ENCODE measurements around the gene SSTR3.
"Not testable (repeated sequence)": the region's sequence is repeated elsewhere in the genome, so short reads cannot be mapped to it uniquely, and the experiment has no call there.

SSTR3 gene

GRCh38 chr22:37209140-37209845 lies 3.0 kb downstream of the SSTR3 start:
- no peak for DNase-seq

GRCh38 chr22:37208401-37209139 lies 3.7 kb downstream of the SSTR3 start:
- no peak for DNase-seq

DNA sequence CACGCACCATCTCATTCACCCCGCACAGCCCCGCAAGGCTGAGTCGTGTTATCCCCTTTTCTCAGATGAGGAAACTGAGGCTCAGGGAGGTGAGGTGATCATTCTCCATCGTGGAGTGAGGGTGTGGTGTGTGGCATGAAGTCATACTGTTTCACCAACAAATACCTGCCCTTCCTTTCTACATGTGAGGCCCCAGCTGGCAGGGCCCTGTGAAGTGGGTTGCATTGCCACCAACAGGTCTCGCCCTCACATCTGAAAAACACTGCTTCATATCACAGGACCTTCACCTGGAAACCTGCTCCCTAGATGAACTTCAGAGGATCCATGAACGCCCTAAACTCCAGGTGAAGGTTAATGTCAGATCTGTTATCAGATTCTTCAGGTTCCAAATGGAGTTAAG lies 4.3 kb downstream of the SSTR3 start:
- no peak for DNase-seq

- DNase-seq, result no peak
These were observed 5.1 kb downstream of the SSTR3 start for GRCh38 chr22:37206841-37207821.

DNA sequence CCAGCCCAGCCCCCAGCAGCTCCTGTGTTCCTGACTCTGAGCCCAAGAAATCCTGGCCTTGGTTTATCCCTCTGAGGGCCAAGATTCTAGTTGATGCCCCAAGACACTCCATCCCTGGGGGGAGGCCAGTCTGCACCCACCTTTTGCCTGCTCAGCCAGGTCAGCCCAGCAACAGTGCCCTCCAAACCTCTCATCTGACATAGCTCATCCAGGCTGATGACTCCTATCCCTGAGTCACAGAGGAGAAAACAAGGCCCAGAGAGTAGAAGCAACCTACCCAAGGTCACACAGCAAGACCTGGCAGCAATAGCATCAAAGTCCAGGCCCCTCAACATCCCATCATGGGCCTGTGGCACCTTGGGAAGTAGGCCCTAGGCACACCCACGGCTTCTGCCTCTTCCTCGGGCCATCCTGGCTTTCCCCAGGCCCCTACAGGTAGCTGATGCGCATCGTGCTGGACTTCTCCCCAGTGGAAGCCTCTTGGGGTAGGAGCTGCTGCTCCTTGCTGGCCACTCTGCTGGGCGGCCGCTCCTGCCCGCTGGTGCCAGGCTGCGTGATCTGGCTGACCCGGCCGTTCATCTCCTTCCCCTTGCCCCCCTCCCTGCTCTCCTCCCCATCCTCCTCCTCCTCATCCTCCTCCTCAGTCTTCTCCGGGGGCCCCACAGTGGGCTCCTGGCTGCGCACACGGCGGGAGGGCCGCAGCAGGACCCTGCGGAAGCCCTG lies 6.0 kb downstream of the SSTR3 start:
- no peak for DNase-seq

DNA sequence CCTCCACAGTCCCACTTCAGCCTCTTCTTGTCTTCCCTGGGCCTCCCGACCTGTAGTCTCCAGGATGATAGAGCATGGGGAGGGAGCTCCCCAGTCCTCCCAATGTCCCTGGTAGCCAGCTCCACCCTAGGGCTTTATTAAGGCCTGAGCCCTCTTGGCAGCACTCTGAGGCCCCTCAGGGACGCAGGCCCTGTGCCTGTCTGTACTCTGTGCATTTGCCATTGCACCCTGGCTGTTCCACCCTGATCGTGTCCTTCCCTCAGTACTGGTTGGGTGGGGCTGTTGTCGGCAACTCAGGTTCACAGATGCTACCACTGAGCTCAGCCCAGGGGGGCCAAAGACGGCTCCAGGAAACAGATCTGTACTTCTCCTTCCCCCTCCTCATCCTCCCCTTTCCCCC lies 7.2 kb downstream of the SSTR3 start:
- no peak for DNase-seq

DNA sequence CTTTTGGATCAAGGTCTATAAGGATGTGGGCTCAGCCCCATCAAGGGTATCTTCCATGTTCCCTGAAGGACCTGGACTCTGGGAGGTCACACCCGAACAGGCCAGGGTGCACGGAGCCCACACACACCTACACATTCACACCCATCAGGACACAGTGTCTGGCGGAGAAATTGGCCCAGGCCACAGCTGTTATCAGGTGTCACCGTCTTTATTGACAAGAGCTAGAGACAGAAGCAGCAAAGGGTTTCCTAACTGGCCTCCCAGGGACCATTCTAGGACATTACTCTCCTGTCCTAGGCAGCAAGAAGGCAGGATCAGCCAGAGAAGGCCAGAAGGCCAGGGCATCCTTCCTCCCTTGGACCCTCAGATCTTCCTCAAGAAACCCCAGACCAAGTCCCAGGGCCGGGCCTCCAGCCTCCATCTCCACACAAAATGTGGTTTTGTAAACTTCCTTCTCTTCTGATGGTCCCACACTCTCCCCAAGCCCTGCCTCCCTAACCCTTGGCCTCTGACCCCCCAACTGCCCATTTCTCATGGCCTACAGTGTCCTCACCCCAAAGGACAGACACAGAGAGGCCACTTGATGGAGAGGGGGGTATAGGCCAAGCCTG lies 8.1 kb downstream of the SSTR3 start:
- no peak for DNase-seq

DNA sequence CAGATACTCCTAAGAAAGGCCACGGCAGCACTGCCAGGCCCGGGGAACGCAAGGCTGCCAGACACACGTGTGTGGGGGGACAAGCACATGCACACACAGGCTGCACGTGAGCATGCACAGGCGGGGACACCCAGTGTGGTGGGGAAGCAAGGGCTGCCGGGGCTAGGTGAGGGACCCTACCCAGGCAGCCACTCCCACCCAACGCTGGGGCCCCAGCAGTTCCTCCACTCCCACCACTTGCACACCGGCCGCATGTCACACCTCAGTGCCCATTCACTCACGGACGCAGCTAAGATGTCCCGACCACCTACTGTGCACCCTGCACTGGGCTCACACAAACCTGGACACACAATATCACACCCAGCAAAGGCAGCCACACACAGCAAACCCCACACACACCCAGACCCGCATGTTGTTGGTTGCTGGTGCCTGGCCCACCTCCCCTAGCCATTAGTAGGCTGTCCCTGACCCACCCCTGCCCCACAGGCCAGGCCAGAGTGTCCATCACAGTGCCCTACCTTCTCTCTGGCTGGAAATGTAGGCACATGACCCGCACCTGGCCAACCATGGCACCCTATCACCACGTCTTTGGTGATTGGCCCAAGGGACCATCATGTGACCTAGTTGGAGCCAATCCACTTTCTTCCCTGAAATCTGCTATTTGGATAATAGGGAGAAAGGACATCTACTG lies 8.8 kb downstream of the SSTR3 start:
- no peak for DNase-seq

GRCh38 chr22:37202716-37203115 lies 9.6 kb downstream of the SSTR3 start:
- DNase-seq, result no peak

DNA sequence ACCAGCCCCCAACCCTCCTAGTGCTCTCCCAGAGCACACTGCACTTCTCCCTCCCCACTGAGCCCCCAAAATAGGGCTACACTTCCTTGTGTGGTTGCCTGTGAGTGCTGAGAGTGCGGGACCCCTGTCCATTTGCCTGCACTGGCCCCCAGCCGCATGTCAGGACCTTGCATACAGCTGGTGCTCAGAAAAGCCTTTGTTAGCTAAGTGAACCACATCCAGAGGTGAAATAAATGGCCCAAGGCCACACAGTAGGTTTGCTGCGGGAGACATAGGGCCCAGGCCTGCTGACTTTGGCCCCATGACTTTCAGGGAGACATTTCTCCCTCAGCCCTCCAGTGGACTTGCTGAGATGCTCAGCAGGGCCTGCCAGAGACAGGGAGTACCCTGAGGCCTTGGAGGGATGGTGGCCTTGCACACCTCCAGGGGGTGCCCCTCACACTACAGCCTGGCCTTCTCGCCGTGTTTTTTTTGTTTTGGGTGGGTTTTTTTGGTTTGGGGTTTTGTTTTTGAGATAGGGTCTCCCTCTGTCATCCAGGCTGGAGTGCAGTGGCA lies 10.2 kb downstream of the SSTR3 start:
- no peak for DNase-seq

GRCh38 chr22:37201443-37201820 lies 10.8 kb downstream of the SSTR3 start:
- not testable (repeated sequence) for DNase-seq

- DNase-seq, result peak; percentile 63
These were observed 12.5 kb downstream of the SSTR3 start for GRCh38 chr22:37199760-37200108.

DNA sequence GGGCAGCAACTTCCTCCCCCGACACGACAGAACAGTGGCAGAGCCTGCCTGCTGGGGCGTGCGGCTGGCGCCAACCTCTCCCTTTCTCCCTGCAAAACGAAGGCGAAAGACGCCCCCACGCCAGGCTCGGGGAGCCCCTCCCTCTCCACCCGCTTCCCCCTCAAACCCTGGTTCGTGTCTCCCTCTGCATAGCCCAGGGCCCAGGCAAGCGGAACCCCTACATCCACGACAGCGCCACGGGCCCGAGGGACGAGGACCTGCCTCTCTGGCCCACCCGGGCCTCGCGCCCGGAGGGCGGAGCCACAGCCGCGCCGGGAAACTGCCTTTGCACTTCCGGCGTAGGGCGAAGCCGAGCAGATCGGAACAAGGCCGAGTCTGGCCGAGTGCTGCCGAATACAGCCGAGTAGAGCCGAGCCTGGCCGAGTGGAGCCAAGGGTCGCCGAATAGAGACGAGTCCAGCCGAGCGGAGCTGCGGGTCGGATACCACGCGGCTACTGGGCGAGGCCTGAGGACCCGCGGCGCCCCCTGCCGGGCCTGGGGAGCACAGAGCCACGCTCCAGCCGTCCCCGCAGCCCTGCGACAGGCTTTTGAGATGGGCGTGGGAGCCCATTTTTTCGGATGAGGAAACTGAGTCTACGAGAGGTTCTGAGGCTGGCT lies 13.0 kb downstream of the SSTR3 start:
- peak; percentile 97 for DNase-seq

- peak; percentile 51 for DNase-seq
These were observed 13.8 kb downstream of the SSTR3 start for GRCh38 chr22:37198258-37199102.

DNA sequence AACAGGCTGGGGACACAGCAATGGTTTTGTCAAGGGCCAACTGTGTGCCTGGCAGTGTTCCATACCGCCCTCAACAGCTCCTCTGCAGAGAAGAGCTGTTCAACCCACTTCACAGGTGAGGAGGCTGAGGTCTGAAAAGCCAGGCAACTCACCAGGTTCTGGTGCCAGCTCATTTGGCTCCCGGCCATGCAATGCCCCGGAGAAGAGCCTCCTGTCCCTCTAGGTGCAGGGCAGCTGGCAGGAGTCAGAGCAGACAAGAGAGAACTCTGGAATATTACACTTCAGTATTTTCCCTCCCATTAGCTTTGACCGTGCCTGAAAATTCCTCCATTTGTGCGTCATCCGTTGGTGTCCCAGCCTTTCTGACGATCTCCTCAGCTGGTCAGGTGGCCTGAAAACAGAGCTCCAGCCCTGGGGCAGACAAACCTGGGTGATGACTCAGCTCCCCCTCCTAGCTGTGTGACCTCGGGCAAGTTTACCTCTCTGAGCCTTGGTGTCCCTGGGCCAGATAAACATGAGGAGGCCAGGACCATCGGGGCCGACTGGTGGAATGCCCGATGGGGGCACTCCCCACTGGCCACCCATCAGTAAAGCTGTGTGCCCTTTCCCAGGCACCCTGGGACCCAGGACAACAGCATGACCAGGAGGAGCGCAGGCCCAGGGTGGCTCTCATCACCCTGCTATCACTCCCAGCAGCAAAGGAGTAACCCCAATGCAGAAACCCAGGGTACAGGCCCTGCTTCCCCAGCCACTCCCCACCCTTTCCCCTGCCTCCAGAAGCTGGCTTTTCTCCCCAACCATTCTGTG lies 14.6 kb downstream of the SSTR3 start:
- DNase-seq, result no peak

GRCh38 chr22:37196539-37197450 lies 15.5 kb downstream of the SSTR3 start:
- no peak for DNase-seq

GRCh38 chr22:37195921-37196320 lies 16.4 kb downstream of the SSTR3 start:
- DNase-seq, result no peak

DNA sequence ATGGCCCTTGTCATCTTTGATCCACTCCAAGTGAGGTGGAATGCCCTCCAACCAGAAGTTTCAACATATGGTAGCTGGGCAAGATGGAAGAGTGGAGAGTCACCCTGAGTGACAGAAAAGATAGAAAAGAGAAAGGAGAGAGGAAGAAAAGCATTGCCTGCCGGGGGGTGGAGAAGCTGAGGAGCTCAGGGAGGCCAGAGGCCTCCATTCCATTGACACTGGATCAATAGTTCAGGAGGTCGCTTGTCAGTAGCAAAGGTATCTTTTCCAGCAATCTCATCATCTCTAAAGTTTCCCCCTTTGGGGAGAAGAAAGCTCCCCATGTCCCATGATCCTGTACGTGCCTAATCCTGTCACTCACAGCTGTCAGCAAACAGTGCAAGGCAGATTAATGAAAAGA lies 17.5 kb downstream of the SSTR3 start:
- DNase-seq, result no peak

All from DMS153 (cell line).